Activated T-helper 1 cell treated with anti-CD3 and anti-CD28 coated beads, Interleukin-12 subunit alpha, Interleukin-12 subunit beta, Interleukin-2, Interleukin-4 antibody, amounts not matched to agents 30 ng/mL and 10 ng/mL and 1 ng/mL, durations not matched to agents 14 hours and 24 hours and 36 hours (primary cell): ENCODE measurements around the gene RIOK2. TPM values are rescaled to one million over a fixed set of nuclear protein-coding genes. Genes with fewer than 3 reads are reported as not detected.
"Not testable (repeated sequence)": the region's sequence is repeated elsewhere in the genome, so short reads cannot be mapped to it uniquely, and the experiment has no call there.

Experiments
- DNase-seq: peaks from one replicate; pipeline ENCODE4 v3.0.0; 2021; ENCODE audit warnings: low spot score
- H3K27ac Mint-ChIP-seq: one replicate; pipeline ENCODE4 v1.8.0; 2021; ENCODE audit warnings: mild to moderate bottlenecking, mixed read lengths
- H3K27me3 Mint-ChIP-seq: one replicate; pipeline ENCODE4 v1.8.0; 2022; ENCODE audit warnings: mild to moderate bottlenecking, moderate library complexity, mixed read lengths; ENCODE audit not compliant: insufficient read depth
- H3K36me3 Mint-ChIP-seq: one replicate; pipeline ENCODE4 v1.8.0; 2021; ENCODE audit warnings: low read depth, mixed read lengths
- H3K4me1 Mint-ChIP-seq: one replicate; pipeline ENCODE4 v1.8.0; 2021; ENCODE audit warnings: low read depth, mixed read lengths
- H3K4me3 Mint-ChIP-seq: one replicate; pipeline ENCODE4 v1.8.0; 2021; ENCODE audit warnings: mild to moderate bottlenecking, moderate library complexity, mixed read lengths
- H3K9me3 Mint-ChIP-seq: one replicate; pipeline ENCODE4 v1.8.0; 2021; ENCODE audit warnings: mixed read lengths
- intact Hi-C: fragments of 100-400 bp; cut with micrococcal nuclease; formaldehyde crosslinking; loops from one replicate; pipeline ENCODE4 v1.15.1; 2024
- total RNA-seq: library from RNA; stranded (reverse); gene quantifications from 2 replicates; pipeline ENCODE4 v1.2.3, GENCODE V29; 2022

Gene RIOK2
- total RNA-seq, 1 donor from 2014 or later, result 47.2 TPM

DNA sequence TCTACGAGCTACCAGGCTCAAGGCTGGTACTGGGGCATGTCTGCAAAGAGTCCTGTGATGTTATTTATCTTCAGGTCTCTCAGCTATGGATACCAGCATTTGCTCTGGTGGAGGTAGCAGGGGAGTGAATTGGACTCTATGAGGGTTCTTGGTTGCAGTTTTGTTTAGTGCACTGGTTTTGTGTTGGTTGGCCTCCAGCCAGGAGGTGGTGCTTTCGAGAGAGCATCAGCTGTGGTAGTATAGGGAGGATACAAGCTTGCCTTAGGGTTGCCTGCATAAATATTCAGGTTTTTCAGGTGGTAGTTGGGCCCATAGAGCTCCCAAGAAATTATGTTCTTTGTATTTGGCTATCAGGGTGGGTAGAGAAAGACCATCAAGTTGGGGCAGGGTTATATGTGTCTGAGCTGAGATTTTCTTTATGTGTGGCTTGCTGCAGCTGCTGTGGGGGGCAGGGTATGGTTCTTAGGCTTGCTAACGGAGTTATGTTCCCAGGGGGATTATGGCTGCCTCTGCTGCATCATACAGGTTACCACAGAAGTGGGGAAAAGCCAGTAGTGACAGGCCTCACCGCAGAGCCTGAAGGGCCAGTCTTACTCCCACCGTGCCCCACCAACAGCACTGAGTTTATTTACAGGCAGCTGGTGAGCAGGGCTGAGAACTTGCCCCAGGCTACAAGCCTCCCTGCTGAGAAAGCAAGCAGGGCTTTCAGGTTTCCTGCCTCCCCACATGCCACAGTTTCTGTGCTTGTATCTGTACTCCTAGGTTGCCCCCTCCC is 9.7 kb upstream of the RIOK2 start:
- intact Hi-C loops, result no loop called here
- no peaks in the 10 kb centered on the region for H3K36me3 Mint-ChIP-seq
- peaks cover 5% of the 10 kb centered on the region for H3K4me1 Mint-ChIP-seq
- H3K27ac Mint-ChIP-seq, result no peak overlapping the region
- H3K4me3 Mint-ChIP-seq, result no peak overlapping the region
- H3K9me3 Mint-ChIP-seq, result peaks cover 25% of the 10 kb centered on the region
- H3K27me3 Mint-ChIP-seq, result peaks cover 2% of the 10 kb centered on the region
- no peak for DNase-seq

DNA sequence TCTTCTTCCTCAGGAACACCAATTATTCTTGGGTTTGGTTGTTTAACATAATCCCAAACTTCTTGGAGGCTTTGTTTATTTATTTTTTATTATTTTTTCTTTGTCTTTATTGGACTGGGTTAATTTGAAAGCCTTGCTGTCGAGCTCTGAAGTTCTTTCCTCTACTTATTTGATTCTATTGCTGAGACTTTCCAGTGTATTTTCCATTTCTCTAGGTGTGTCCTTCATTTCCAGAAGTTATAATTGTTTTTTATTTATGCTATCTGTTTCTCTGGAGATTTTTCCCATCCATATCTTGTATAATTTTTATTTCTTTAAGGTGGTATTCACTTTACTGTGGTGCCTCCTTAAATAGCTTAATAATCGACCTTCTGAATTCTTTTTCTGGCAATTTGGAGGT is 8.8 kb upstream of the RIOK2 start:
- Mint-ChIP-seq H3K27me3 (peaks cover 6% of the 10 kb centered on the region), H3K4me1 (peaks cover 5% of the 10 kb centered on the region), H3K4me3 (no peak overlapping the region), H3K9me3 (peaks cover 25% of the 10 kb centered on the region), H3K36me3 (no peaks in the 10 kb centered on the region), H3K27ac (no peak overlapping the region)
- no peak for DNase-seq
- intact Hi-C loops, result no loop called here

DNA sequence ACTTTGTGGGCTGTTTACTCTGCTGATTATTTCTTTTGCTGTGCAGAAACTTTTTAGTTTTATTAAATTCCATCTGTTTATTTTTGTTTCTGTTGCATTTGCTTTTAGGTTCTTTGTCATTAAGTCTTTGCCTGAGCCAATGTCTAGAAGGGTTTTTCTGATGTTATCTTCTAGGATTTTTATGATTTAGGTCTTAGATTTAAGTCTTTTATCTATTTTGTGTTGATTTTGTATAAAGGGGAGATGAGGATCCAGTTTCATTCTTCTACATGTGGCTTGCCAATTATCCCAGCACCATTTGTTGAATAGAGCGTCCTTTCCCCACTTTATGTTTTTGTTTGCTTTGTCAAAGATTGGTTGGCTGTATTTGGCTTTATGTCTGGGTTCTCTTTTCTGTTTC is 6.5 kb upstream of the RIOK2 start:
- H3K4me3 Mint-ChIP-seq, H3K4me1 Mint-ChIP-seq, H3K27ac Mint-ChIP-seq, H3K36me3 Mint-ChIP-seq, DNase-seq, H3K27me3 Mint-ChIP-seq: not testable (repeated sequence)
- intact Hi-C loops, result loop anchor here (10.0 kb wide), 1 partner anchor 655 kb away; no protein-coding TSS in a partner anchor
- H3K9me3 Mint-ChIP-seq, result peaks cover 27% of the 10 kb centered on the region

DNA sequence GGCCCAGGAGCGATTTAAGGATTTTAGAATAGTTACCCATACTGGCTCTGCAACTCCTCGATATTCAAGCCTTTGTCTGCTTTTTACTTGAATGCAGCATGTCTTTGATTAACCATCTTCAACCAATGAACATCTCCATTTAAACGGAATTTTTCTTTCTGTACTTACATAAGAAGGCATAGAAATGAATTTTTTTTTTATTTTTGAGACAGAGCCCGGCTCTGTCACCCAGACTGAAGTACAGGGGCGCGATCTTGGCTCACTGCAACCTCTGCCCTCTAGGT is 825 bp upstream of the RIOK2 start:
- Mint-ChIP-seq H3K4me1 (peaks cover 42% of the 10 kb centered on the region), H3K4me3 (peak overlapping the region; percentile 91), H3K27me3 (peaks cover 10% of the 10 kb centered on the region), H3K9me3 (peaks cover 7% of the 10 kb centered on the region), H3K27ac (peak overlapping the region; percentile 100), H3K36me3 (peaks cover 23% of the 10 kb centered on the region)
- DNase-seq, result no peak
- intact Hi-C loops, result loop anchor here (1.0 to 10.0 kb wide), 12 partner anchors 22 to 1743 kb away; partner anchors contain the start of genes CAST, ELL2, ERAP1 and RFESD

DNA sequence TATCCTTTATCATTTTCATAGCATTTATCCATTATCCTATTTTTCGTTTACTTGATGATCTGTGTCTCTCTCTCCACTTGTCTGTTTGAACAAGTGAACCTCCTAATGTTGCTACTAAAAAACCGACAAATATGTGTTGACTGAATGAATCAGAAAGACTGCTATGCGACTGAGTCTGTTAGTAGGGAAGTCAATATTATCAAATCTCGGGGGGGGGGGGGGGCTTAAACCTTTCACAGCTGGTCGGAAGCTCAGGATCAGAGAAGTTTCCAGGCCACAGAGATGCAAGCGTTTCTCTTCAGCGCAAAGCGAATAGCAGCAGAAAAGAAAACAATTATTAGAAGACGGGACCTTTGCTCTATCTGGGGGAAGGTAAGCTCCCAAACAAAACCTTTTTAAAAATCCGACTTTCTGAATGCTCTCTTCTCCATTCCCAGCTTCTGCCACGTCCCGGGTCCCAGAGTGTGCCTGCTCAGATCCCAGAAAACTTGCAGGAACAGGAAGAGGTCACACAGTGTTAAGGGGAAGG is 412 bp downstream of the RIOK2 start:
- intact Hi-C loops, result loop anchor here (1.0 to 10.0 kb wide), 12 partner anchors 20 to 1745 kb away; partner anchors contain the start of genes CAST, ELL2, ERAP1 and RFESD
- H3K27ac Mint-ChIP-seq, result peak overlapping the region; percentile 100
- peaks cover 42% of the 10 kb centered on the region for H3K4me1 Mint-ChIP-seq
- H3K27me3 Mint-ChIP-seq, result peaks cover 8% of the 10 kb centered on the region
- peaks cover 33% of the 10 kb centered on the region for H3K36me3 Mint-ChIP-seq
- peak overlapping the region; percentile 91 for H3K4me3 Mint-ChIP-seq
- no peak for DNase-seq
- H3K9me3 Mint-ChIP-seq, result peaks cover 7% of the 10 kb centered on the region

DNA sequence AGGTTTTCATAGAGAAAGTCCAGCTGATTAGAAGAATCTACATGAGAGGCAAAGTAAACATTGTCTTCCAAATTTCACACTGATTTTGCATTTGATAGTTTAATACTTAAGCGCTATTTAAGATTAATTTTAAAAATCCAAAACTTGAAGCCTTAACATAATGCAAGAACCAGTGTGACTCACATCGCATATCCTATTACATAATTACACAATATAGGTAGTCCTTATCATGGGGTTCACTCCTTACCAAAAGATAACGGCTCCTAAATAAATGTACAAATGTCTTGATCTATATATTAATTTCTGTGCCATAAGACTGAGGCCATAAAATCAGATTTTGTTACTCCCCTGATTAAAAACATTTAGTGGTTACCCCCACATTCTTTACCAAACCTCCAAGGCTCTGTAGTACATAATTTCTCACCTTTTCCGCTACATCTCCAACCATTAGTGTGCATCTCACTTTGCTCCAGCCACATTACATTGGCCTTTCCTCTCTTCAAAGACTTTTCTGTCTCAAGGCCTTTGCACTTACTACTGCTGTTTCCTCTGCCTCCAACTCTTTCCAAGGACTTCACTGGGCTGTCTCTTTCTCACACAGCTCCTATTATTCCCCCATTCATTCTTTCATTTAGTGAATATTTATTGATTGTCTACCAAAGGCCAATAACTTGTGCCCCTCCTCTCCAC is 1.0 kb downstream of the RIOK2 start:
- Mint-ChIP-seq H3K27ac (peak overlapping the region; percentile 100), H3K27me3 (peaks cover 4% of the 10 kb centered on the region), H3K9me3 (peaks cover 7% of the 10 kb centered on the region), H3K36me3 (peaks cover 34% of the 10 kb centered on the region), H3K4me1 (peaks cover 42% of the 10 kb centered on the region), H3K4me3 (peak overlapping the region; percentile 91)
- intact Hi-C loops, result loop anchor here (2.0 to 10.0 kb wide), 6 partner anchors 519 to 1593 kb away; partner anchors contain the start of genes CAST, ELL2 and RFESD
- no peak for DNase-seq

DNA sequence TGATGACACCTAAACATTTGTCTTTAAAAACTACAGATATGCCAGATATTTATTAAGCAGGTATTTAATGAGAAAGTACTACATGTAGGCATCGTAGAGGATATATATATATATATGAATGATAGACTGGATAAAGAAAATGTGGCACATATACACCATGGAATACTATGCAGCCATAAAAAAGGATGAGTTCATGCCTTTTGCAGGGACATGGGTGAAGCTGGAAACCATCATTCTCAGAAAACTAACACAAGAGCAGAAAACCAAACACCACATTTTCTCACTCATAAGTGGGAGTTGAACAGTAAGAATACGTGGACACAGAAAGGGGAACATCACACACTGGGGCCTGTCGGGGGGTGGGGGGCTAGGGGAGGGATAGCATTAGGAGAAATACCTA is 3.6 kb downstream of the RIOK2 start:
- Mint-ChIP-seq H3K4me1 (peaks cover 38% of the 10 kb centered on the region), H3K36me3 (peaks cover 45% of the 10 kb centered on the region)
- H3K4me3 Mint-ChIP-seq, intact Hi-C loops, H3K27me3 Mint-ChIP-seq, DNase-seq, H3K9me3 Mint-ChIP-seq, H3K27ac Mint-ChIP-seq: not testable (repeated sequence)

DNA sequence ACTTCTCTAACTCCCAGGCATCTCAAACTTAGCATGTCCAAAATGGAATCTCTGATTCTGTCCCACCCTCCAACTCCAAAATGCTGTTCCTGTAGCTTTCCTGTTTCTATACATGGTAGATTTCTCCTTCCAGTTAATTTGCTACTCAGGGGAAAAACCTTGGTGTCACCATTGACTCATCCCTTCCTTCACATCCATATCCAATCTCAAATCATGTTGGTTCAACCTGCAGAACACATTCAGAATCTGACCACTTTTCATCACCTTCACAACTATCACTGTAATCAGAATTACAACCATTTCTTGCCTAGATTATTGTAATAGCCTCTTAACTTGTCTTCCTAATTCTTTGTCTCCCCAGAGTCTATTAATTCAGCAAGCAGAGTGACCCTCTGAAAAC is 10.8 kb downstream of the RIOK2 start:
- Mint-ChIP-seq H3K27ac (peak overlapping the region; percentile 14), H3K4me1 (peaks cover 26% of the 10 kb centered on the region), H3K36me3 (peaks cover 39% of the 10 kb centered on the region), H3K4me3 (no peak overlapping the region), H3K9me3 (no peaks in the 10 kb centered on the region), H3K27me3 (no peaks in the 10 kb centered on the region)
- intact Hi-C loops, result no loop called here
- no peak for DNase-seq

DNA sequence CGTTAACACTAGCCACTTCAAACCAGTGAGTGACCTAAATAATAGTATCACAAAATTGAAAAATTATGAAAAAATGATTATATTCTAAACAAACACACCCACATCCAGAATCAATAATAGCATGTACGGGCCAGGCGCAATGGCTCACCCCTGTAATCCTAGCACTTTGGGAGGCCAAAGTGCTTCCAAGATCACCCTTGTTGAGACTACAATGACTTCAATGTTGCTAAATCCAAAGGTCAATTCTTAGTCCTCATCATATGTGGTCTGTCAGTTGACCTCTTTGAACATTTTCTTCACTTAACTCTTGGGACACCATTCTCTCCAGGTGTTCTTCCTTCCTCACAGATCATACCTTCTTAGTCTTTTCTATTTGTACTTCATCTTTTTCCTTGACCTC is 11.3 kb downstream of the RIOK2 start:
- H3K27me3 Mint-ChIP-seq, result no peaks in the 10 kb centered on the region
- intact Hi-C loops, result no loop called here
- peaks cover 26% of the 10 kb centered on the region for H3K4me1 Mint-ChIP-seq
- no peak overlapping the region for H3K27ac Mint-ChIP-seq
- DNase-seq, result no peak
- peaks cover 36% of the 10 kb centered on the region for H3K36me3 Mint-ChIP-seq
- no peak overlapping the region for H3K4me3 Mint-ChIP-seq
- no peaks in the 10 kb centered on the region for H3K9me3 Mint-ChIP-seq

DNA sequence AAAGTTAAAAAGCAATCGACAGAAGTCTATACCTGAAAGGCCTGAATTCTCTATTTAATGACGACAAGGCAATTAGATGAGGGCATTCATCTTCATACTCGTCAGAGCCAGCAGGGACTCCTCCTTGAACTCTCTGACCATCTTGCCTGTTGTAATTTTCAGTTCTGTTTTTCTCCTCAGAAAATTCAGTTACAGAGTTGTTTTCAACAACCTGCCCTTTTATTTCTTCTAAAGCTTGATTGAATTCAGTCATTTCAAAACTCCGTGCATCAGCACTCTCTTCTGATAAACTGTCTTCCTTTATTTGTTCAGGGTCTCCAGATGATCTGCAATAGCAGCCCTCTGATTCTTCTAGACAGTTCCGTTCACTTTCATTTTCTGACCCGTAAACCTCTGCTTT is 15.6 kb downstream of the RIOK2 start:
- peak overlapping the region; percentile 54 for H3K4me3 Mint-ChIP-seq
- no peak for DNase-seq
- H3K4me1 Mint-ChIP-seq, result peaks cover 22% of the 10 kb centered on the region
- intact Hi-C loops, result loop anchor here (10.0 kb wide), 1 partner anchor 823 kb away; no protein-coding TSS in a partner anchor
- H3K27me3 Mint-ChIP-seq, result no peaks in the 10 kb centered on the region
- H3K36me3 Mint-ChIP-seq, result peaks cover 33% of the 10 kb centered on the region
- H3K9me3 Mint-ChIP-seq, result no peaks in the 10 kb centered on the region
- peak overlapping the region; percentile 72 for H3K27ac Mint-ChIP-seq

DNA sequence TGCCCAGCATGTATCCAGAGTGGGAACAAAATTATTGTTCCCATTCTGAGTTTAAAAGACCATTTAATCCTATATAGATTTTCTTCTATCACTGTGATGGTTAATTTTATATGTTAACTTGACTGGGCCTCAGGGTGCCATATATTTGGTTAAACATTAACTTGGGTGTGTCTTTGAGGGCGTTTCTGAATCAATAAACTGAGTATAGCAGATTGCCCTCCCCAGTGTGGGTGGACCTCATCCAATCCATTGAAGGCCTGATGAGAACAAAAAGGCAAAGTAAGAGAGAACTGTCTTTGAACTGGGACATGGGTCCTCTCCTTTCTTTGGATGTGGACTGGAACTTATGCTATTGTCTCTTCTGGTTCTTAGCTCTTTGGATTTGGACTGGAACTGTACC is 17.3 kb downstream of the RIOK2 start:
- DNase-seq, result no peak
- H3K4me3 Mint-ChIP-seq, result no peak overlapping the region
- intact Hi-C loops, result loop anchor here (10.0 kb wide), 1 partner anchor 821 kb away; no protein-coding TSS in a partner anchor
- H3K4me1 Mint-ChIP-seq, result peaks cover 15% of the 10 kb centered on the region
- H3K36me3 Mint-ChIP-seq, result peaks cover 28% of the 10 kb centered on the region
- no peaks in the 10 kb centered on the region for H3K27me3 Mint-ChIP-seq
- no peaks in the 10 kb centered on the region for H3K9me3 Mint-ChIP-seq
- no peak overlapping the region for H3K27ac Mint-ChIP-seq

DNA sequence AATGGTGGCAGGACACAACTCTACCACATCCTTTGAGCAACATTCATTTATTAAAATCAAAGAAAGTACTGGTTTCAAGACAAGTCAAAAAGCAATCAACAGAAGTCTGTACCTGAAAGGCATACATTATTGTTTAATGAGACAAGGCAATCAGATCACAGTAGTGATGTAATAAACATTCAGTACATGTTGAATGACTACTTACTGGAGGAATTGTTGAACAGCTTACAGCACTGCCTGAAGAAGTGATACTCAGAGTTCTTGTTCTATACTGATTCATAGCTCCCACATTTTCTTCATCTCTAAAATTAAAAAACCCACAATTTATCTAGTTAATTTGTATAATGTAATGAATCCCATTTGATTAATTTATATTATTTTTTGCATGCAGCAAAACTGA is 18.2 kb downstream of the RIOK2 start:
- Mint-ChIP-seq H3K27ac (no peak overlapping the region), H3K36me3 (peaks cover 29% of the 10 kb centered on the region), H3K27me3 (no peaks in the 10 kb centered on the region), H3K4me3 (no peak overlapping the region), H3K9me3 (no peaks in the 10 kb centered on the region), H3K4me1 (peaks cover 15% of the 10 kb centered on the region)
- DNase-seq, result no peak
- intact Hi-C loops, result loop anchor here (5.0 to 10.0 kb wide), 2 partner anchors 123 to 820 kb away; no protein-coding TSS in a partner anchor

DNA sequence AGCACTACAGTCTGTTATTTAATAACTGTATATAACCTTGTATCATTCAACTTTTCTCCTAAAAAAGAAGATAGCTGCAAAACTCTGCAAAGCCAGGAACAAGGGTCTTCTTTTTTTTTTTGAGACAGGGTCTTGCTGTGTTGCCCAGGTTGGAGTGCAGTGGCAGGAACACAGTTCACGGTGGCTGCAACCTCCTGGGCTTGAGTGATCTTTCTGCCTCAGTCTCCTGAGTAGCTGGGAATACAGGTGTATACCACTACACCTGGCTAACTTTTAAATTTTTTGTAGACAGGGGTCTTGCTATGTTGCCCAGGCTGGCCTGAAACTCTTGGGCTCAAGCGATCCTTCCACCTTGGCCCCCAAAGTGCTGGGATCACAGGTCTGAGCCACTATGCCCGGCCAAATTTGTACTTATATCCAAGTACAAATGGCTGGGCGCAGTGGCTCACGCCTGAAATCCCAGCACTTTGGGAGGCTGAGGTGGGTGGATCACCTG is 19.2 kb downstream of the RIOK2 start:
- Mint-ChIP-seq H3K36me3 (peaks cover 33% of the 10 kb centered on the region), H3K4me3 (no peak overlapping the region), H3K4me1 (peaks cover 14% of the 10 kb centered on the region), H3K9me3 (peaks cover under 1% of the 10 kb centered on the region), H3K27me3 (no peaks in the 10 kb centered on the region), H3K27ac (no peak overlapping the region)
- DNase-seq, result no peak
- intact Hi-C loops, result loop anchor here (1.0 to 10.0 kb wide), 3 partner anchors 122 to 819 kb away; no protein-coding TSS in a partner anchor
